ENCODE results near the gene WDR1. TPM values are rescaled to one million over a fixed set of nuclear protein-coding genes. Genes with fewer than 3 reads are reported as not detected.

WDR1 gene
- total RNA-seq, 4 donors from 2014 or later, result 353 to 530 (median 419) TPM

- no peak for ATAC-seq
- H3K27ac ChIP-seq, result peak overlapping the region; percentile 54 to 99 (median 94)
- TF ChIP-seq CTCF (IDR thresholded peaks at IDR 0.05), result no peak
- no peak for TF ChIP-seq EP300 (IDR thresholded peaks at IDR 0.05)
- TF ChIP-seq POLR2AphosphoS5 (IDR thresholded peaks at IDR 0.05), result no peak
- no peak for TF ChIP-seq POLR2A (IDR thresholded peaks at IDR 0.05)
These were observed 21.2 kb downstream of the WDR1 start for GRCh38 chr4:10095296-10095991.

GRCh38 chr4:10094841-10095240 lies 21.8 kb downstream of the WDR1 start:
- no peak overlapping the region for H3K4me3 ChIP-seq
- H3K36me3 ChIP-seq, result peaks cover 0 to 98% of the 10 kb centered on the region in 2 donors
- H3K4me1 ChIP-seq, result peaks cover 12 to 100% (median 68%) of the 10 kb centered on the region in 3 donors
- WGBS, 2 donors (ENCODE audit: low coverage in 1 of 2), result 70% methylated on average over 2 of the region's 13 CpGs; no CpG with 5 or more reads in 1 of the 2 donors
- H3K27me3 ChIP-seq, result no peaks in the 10 kb centered on the region
- no peak for ATAC-seq
- peak overlapping the region; percentile 80 to 99 (median 94) for H3K27ac ChIP-seq
- TF ChIP-seq POLR2A (IDR thresholded peaks at IDR 0.05) (no peak), EP300 (IDR thresholded peaks at IDR 0.05) (no peak), CTCF (IDR thresholded peaks at IDR 0.05) (no peak), POLR2AphosphoS5 (IDR thresholded peaks at IDR 0.05) (no peak)
- no peaks in the 10 kb centered on the region for H3K9me3 ChIP-seq

More at GRCh38 chr4:10095296-10095991, 21.2 kb downstream of the WDR1 start:
- H3K9me3 ChIP-seq, result no peaks in the 10 kb centered on the region
- WGBS, 2 donors (ENCODE audit: low coverage in 1 of 2), result 83 to 100% methylated on average over 1 to 9 of the region's 13 CpGs
- peaks cover 0 to 98% of the 10 kb centered on the region in 2 donors for H3K36me3 ChIP-seq
- H3K27me3 ChIP-seq, result no peaks in the 10 kb centered on the region
- H3K4me3 ChIP-seq, result no peak overlapping the region
- H3K4me1 ChIP-seq, result peaks cover 12 to 100% (median 68%) of the 10 kb centered on the region in 3 donors

GRCh38 chr4:10093801-10094552 lies 22.6 kb downstream of the WDR1 start:
- 0 to 40% methylated on average over 1 to 3 of the region's 12 CpGs for WGBS, 2 donors (ENCODE audit: low coverage in 1 of 2)
- H3K9me3 ChIP-seq, result no peaks in the 10 kb centered on the region
- peaks cover 12 to 100% (median 66%) of the 10 kb centered on the region in 3 donors for H3K4me1 ChIP-seq
- TF ChIP-seq EP300 (IDR thresholded peaks at IDR 0.05) (no peak), POLR2AphosphoS5 (IDR thresholded peaks at IDR 0.05) (peak; percentile 80)
- peak overlapping the region; percentile 80 to 99 (median 94) for H3K27ac ChIP-seq
- peak; percentile 68 for ATAC-seq
- H3K4me3 ChIP-seq, result no peak overlapping the region
- peaks cover 0 to 98% of the 10 kb centered on the region in 2 donors for H3K36me3 ChIP-seq
- no peaks in the 10 kb centered on the region for H3K27me3 ChIP-seq

- no peaks in the 10 kb centered on the region for H3K9me3 ChIP-seq
- 34 to 76% methylated on average over 4 to 7 of the region's 11 CpGs for WGBS, 2 donors (ENCODE audit: low coverage in 1 of 2)
These were observed 23.4 kb downstream of the WDR1 start for GRCh38 chr4:10093271-10093621.

More at GRCh38 chr4:10093271-10093621, 23.4 kb downstream of the WDR1 start:
- H3K36me3 ChIP-seq, result peaks cover 0 to 98% of the 10 kb centered on the region in 2 donors
- no peak for TF ChIP-seq EP300 (IDR thresholded peaks at IDR 0.05)
- TF ChIP-seq CTCF (IDR thresholded peaks at IDR 0.05), result no peak
- no peak for TF ChIP-seq POLR2AphosphoS5 (IDR thresholded peaks at IDR 0.05)
- H3K4me3 ChIP-seq, result no peak overlapping the region
- no peak for ATAC-seq
- H3K27ac ChIP-seq, result peak overlapping the region; percentile 63 to 99 (median 94)
- H3K4me1 ChIP-seq, result peaks cover 6 to 97% (median 60%) of the 10 kb centered on the region in 3 donors
- no peaks in the 10 kb centered on the region for H3K27me3 ChIP-seq

All from gastroesophageal sphincter (tissue), 4 donors.